ENCODE results near the gene C19orf12.

DNA sequence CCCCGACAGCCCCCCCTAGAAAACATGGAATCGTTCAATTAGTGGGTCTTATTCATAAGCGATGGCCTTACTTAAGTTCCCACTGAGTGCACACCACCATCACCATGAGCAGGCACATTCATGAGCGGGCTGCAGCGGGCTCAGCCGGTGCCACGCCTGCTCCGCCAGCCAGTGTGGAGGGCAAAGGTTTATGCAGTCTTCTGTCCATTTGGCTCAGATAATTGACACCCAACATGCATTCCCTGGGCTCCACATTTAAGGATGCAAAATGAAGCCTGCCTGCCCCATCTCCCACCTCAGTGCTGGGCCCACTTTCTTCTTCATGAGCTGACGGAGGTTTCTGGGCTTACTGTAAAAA is 12.1 kb downstream of the C19orf12 start:
- no peak for TF ChIP-seq STAT1 (IDR thresholded peaks at IDR 0.05; ENCODE audit: unreplicated experiment)
- TF ChIP-seq POLR2AphosphoS5 (IDR thresholded peaks at IDR 0.05; ENCODE audit: low read depth): no peak
